HG03354 (cell line): ENCODE results near the gene ZCWPW1.
"Not testable (repeated sequence)": the region's sequence is repeated elsewhere in the genome, so short reads cannot be mapped to it uniquely, and the experiment has no call there.

Source experiments
- ATAC-seq: cut with Tn5 transposase; IDR thresholded peaks from one replicate; pipeline ENCODE4 v1.9.1; 2021; ENCODE audit warnings: mild to moderate bottlenecking; ENCODE audit not compliant: unreplicated experiment, poor library complexity, severe bottlenecking

ZCWPW1 gene

DNA sequence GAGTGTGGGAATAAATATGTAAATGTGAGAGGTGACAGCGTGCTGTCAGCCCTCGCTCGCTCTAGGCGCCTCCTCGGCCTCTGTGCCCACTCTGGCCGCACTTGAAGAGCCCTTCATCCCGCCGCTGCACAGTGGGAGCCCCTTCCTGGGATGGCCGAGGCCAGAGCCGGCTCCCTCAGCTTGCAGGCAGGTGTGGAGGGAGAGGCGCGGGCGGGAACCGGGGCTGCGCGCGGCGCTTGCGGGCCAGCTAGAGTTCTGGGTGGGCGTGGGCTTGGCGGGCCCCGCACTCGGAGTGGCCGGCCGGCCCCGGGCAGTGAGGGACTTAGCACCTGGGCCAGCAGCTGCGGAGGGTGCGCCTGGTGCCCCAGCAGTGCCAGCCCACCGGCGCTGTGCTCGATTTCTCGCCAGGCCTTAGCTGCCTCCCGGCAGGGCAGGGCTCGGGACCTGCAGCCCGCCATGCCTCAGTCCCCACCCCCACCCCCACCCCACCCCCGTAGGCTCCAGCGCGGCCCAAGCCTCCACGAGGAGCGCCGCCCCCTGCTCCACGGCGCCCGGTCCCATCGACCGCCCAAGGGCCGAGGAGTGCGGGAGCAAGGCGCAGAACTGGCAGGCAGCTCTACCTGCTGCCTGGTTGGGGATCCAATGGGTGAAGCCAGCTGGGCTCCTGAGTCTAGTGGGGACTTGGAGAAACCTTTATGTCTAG, 46.8 kb downstream of the ZCWPW1 start:
- ATAC-seq: not testable (repeated sequence)

DNA sequence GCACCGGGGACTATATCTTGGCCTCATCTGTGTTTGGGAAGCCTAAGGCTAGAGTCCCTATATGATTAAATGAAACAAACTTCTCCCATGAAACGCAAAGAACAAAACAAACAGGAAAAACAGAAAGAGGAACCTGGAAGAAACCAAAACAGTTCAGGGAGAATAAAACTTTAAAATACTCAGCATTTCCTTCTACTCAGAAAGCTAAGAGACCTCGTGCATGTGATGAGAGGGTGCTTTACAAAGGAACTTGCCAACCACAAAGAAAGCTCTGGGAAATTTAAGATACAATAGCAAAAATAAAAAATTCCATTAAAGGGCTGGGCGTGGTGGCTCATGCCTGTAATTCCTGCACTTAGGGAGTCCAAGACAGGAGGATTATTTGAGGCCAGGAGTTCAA, 48.3 kb downstream of the ZCWPW1 start:
- no peak for ATAC-seq

DNA sequence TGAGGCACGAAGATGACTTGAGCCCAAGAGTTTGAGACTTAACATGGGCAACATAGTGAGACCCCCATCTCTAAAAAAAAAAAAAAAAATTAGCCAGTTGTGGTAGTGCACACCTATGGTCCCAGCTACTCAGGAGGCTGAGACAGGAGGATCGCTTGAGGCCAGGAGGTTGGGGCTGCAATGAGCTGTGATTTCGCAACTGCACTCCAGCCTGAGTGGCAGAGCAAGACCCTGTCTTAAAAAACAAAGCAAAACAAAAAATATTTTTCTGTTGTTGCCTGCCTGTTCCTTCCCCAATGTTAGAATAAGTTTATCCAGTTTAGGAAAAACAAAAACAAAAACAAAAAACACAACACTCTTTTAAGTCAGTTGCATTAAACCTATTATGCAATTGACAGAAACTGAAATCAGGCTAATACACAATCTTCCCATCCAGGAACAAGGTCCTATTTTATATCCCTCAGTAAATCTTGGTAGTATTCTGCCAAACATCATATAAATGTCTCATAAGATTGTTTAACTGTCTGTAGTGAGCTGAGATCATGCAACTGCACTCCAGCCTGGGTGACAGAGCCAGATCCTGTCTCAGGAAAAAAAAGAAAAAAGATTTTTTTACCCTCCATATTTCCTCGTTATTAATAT, 50.3 kb downstream of the ZCWPW1 start:
- no peak for ATAC-seq

DNA sequence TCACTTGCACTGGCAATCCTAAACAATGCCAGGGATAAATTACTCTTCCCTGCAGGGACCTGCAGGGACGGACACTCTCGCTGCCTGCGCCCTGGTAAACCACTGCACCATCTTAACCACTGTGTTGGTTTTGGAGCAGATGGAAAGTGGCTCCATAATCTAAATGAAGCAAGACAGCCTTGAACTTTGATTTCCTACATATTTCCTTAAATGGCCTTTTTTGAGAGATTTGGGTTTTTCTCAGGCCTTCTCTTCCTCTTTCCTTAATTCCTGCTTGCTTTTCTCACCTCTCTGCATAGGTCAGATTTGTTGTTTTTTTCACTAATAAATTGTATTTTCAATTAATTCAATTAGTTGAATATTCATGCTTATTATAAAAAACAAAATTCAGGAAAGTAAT, 52.4 kb downstream of the ZCWPW1 start:
- no peak for ATAC-seq

DNA sequence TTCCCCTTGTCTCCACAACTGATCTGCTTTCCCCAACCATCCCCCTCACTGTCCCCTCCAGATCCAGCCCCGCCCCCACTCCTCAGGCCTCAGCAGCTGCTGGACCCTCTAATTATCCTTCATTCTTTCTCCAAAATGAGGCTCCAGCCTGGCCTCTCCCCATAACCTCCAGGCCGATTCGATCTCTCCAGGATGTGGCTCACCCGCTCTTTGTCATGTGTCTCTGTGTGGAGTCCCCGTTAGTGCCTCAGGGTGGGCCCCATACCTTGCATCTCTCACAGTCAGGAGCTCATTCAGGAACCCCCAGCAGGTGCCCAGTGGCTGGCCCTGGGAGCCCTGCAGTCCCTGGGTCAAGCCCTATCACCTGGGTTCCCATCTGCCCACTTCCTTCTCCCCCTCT, 53.9 kb downstream of the ZCWPW1 start:
- ATAC-seq: no peak

DNA sequence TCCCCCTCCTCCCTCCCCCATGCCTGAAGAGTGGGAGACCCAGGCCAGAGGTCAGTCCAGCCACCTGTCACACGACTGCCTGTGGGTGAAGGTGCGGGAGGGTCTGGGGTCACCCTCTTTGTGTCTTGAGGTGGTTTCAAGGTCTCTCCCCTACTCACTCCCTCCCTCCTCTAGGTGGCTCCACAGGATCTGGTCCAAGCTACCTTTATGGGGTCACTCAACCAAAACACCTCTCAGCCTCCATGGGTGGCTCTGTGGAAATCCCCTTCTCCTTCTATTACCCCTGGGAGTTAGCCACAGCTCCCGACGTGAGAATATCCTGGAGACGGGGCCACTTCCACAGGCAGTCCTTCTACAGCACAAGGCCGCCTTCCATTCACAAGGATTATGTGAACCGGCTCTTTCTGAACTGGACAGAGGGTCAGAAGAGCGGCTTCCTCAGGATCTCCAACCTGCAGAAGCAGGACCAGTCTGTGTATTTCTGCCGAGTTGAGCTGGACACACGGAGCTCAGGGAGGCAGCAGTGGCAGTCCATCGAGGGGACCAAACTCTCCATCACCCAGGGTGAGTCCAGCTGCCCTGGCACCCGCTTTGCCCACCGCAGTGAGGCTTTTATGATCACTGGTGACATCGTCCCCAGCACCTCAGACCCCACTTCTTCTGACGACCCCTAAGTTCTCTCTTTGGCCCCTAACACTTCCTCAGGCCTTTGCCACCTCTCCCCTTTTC, 54.5 kb downstream of the ZCWPW1 start:
- ATAC-seq: not testable (repeated sequence)

DNA sequence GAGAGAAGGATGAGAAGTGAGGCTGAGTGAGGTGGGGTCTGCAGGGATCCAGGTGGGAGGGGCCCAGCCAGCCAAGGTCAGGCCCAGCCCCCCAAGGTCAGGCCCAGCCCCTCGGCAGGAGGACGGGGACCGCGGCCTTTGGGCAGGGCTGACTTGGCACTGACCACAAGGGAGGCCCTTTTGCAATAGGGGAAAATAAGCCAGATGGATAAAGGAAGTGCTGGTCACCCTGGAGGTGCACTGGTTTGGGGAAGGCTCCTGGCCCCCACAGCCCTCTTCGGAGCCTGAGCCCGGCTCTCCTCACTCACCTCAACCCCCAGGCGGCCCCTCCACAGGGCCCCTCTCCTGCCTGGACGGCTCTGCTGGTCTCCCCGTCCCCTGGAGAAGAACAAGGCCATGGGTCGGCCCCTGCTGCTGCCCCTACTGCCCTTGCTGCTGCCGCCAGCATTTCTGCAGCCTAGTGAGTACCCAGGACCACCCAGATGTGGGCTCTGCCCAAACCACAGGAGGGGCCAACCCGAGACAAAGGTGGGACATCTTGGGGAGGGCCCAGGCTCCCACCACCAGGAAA, 55.2 kb downstream of the ZCWPW1 start, which contains the start of gene PILRA:
Gene PILRA (plus strand): TSS at position 227 of the 571 bp plus-strand sequence. CDS start 170 bp downstream, at position 397.
- no peak for ATAC-seq

DNA sequence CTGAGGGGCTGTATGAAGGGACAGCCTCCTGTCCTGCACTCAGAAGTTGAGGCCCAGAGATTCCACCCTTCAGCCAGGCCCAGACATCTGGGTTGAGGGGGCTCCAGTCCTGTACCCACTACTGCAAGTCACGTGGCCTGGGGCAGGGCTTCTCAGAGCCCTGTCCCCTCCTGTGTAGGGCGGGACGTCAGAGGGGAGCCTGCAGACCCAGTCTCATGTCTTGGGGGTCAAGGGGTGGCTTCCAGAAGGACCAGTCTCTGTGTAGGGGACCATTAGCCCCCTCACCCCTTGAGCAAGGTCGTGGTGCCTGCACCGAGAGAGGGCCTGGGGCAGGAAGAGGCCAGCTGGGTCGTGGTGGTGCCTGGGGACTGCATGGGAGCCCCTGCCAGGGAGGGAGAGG, 55.8 kb downstream of the ZCWPW1 start:
- ATAC-seq: no peak

DNA sequence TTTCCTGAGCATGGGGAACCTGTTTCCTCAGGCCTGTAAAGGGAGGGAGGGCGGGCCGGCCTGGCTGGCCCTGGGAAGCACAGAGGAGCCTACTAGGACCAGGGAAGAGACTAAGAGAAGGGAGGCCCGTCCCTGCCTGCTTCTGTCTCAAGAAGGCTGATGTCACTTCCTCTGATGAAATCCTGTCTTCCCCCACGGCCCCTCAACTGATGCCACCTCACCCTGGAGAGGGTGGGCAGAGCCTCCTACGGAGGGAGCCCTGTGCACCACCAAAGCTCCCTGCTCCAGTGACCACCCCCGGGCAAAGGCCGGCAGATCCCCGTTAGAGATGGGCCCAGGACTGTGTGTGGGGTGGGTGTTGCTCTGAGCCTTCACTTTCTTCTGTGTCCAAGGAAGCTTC, 56.2 kb downstream of the ZCWPW1 start:
- ATAC-seq: no peak

DNA sequence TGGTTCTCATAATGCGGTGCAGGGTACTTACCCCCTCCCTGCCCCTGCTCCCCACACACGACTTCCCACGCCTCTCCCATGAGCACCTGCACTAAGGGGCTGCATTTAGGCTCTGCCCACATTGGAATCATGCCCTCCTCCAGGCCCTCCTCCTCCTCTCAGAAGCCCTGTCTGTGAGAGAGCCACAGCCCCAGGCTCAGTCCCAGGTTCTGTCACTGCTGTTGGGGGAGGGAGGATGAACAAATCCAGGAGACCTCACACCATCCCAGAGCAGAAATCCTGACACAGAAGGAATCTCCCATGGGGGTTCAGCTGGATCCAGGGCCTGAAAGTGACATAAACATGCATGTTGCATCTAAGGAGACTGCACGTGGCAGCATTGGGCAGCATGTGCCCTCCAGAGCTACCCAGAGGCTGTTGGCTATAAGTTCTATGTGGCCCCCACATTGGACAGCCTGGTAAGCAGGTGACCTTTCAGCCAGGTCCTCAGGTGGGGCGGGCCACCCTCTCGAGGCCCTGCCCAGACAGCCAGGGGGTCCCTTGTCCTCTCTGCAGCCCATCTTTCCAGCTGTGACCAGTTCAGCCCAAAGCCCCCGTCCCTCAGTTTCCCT, 56.8 kb downstream of the ZCWPW1 start:
- no peak for ATAC-seq

DNA sequence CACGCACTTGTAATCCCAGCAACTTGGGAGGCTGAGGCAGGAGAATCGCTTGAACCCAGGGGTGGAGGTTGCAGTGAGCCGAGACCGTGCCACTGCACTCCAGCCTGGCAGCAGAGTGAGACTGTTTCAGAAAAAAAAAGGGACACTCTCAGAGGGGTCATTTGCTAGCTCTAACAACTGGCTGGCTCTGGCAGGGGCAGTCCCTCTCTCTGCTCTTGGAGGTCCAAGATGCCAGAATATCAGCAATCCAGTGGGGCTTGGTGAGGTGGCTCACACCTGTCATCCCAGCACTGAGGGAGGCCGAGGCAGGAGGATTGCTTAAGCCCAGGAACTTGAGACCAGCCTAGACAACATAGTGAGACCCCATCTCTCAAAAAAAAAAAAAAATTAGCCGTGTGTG, 57.8 kb downstream of the ZCWPW1 start:
- no peak for ATAC-seq

DNA sequence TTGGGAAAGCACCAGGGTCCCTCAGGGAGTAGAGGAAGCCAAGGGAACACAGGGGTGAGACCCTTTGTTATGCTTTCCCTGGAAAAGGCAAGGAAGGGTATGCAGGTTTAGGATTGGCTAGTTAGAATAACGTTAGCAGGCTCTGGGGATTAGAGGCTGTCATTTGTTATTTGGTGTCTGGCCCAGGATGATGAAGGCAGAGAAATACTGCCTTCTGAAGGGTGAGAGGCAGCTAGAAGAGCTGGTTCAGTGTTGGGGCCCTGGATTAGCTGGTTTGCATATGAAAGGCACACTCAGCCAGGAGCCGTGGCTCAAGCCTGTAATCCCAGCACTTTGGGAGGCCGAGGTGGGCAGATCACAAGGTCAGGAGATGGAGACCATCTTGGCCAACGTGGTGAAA, 58.2 kb downstream of the ZCWPW1 start:
- ATAC-seq: no peak

DNA sequence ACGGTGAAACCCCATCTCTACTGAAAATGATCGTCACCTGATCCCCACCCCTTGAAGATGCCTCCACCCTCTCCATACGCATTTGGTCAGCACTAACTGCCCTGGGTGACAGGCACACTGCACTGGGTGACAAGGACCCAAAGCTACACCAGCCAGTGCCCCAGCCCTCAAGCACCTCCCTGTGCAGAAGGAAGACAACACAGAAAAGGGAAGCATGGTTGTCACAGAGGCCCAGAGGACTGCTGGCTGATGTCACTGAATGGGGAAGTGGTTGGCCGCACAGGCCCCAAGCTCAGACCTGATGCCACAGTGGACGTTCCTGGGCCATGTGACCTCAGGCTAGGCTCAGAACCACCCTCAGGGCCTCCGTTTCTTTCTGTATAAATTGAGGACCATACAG, 59.4 kb downstream of the ZCWPW1 start:
- ATAC-seq: peak; percentile 73

DNA sequence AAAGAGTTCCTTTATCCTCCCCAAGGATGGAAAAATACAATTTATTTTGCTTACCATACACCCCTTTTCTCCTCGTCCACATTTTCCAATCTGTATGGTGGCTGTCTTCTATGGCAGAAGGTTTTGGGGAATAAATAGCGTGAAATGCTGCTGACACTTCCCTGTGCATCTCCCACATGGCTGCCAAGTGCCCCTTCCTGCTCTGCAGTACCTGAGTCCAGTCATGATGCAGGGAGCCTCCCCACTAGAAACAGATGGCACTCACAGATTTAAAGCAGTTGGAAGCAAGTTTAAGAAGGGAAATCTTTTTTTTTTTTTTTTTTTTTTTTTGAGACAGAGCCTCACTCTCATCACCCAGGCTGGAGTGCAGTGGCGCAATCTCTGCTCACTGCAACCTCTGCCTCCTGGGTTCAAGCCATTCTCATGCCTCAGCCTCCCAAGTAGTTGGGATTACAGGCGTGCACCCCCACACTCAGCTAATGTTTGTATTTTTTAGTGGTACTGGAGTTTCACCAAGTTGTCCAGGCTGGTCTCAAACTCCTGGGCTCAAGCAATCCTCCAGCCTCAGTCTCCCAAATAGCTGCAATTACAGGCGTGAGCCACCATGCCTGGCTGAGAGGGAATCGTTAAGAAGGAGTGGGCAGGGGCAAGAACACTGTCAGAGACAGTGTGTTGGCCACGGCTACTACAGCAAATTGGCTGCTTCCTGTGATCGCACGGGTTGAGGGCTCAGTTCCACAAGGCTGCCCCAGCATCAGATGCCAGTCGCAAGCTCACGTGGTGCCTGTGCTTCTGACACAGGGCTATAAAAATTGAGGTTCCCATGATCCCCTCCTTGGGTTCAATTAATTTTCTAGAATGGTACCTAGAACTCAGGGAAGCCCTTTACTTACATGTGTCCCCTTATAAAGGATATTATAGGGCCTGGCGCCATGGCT, 60.6 kb downstream of the ZCWPW1 start:
- ATAC-seq: no peak

DNA sequence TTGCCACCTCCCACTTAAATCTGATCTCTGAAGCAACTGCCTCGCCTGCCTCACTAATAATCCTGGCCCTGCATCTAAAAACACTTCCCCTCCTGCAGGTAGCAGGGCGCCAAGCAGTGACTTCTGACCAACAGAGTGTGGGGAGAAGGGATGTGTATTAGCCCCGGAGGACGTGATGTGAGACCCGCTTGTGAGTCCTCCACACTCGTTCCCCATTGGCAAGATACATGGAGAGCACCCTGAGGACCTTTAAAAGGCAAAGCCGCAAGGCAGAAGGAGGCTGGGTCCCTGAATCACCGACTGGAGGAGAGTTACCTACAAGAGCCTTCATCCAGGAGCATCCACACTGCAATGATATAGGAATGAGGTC, 61.3 kb downstream of the ZCWPW1 start:
- no peak for ATAC-seq

DNA sequence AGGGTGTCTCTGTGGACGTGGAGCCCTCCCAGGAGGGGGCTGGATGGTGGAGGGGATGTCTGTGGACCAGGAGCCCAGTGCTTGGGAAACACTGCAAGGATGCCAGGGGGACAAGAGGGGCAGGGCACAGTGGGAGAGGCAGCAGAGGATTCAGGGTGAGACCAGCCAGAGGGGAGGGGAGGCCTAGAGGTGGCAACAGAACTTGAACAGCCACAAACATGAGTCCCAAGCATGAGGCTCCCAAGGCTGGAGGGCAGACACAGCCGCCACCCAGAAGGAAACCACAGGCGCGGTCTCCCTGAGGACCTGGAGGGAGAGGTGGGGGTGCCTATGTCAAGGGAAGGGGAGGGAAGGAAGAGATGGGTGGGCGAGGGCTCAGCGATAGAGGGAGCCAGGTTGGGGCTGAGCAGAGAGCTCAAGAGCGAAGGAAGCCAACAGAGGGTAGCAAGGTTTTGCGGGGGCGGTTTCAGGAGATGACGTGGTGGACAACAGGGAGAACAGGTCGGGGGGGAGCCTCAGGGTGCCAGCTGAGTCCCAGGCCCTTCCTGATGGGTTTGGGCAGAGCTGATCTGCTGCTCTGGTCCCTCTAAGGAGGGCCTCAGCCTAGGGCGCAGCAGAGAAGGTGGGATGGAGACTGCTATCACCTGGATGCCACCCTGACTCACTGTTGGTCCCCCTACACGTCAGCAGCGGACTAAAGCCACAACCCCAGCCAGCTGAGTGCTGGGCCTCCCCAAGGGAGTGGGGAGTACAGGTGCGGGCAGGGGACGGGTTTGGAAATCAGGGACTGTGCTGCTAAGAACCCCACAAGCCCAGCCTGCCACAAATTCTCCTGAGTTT, 61.9 kb downstream of the ZCWPW1 start:
- no peak for ATAC-seq

DNA sequence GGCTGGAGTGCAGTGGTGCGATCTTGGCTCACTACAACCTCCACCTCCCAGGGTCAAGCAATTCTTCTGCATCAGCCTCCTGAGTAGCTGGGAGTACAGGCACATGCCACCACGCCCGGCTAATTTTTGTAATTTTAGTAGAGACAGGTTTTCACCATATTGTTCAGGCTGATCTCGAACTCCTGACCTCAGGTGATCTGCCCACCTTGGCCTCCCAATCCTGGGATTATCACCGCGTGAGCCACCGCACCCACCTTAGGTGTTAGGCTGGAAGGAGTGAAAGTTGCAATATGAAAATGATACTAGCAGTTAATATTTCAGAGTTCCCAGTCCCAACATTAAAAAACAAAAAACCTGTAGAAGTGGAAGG, 62.5 kb downstream of the ZCWPW1 start:
- not testable (repeated sequence) for ATAC-seq

DNA sequence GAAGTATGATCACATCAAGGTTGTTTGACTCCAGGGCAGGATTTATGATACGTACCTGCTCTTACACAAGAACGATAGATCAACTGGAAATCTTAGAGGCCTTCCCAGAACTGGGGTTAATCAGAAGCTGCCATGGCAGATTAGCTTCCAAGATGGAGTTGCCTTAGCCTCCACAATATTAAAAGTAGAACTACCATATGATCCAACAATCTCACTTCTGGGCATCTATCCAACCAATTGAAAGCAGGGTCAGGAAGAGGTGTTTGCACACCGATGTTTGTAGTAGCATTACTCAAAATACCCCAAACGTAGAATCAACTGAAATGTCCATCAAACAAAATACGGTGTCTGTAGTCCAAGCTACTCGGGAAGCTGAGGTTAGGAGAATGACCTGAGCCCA, 64.0 kb downstream of the ZCWPW1 start:
- ATAC-seq: no peak
